ENCODE data around the gene HNRNPA1. TPM values are rescaled to one million over a fixed set of nuclear protein-coding genes. Genes with fewer than 3 reads are reported as not detected.
"Not testable (repeated sequence)": the region's sequence is repeated elsewhere in the genome, so short reads cannot be mapped to it uniquely, and the experiment has no call there.

The HNRNPA1 gene
- total RNA-seq, 1 experiment from 2014 or later, result 1,116 TPM

- intact Hi-C loops (cut with micrococcal nuclease; ENCODE audit: unreplicated experiment), result no loop called here
Observed at GRCh38 chr12:54306925-54307741, 26.6 kb downstream of the HNRNPA1 start.

DNA sequence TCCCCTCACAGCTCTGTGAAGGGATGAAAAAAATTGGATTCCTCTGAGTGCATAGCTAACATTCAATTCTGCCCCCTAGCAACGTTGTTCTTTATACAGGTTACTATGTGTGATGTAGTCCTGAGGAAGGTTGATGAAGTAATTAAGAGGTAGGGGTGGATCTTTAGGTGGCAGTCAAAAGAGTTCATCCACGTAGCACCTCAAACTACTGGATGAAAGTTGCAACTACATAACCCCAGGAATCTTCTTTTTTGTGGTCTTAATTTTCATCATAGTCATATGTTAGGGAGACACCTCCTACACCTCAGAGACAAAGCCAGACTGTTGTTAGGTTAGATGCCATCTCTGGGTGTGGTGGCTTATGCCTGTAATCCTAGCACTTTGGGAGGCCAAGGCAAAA lies 30.5 kb downstream of the HNRNPA1 start:
- no peak overlapping the region for H3K4me3 ChIP-seq
- no peak overlapping the region for H3K4me2 ChIP-seq
- H4K20me1 ChIP-seq (ENCODE audit: insufficient read depth), result no peaks in the 10 kb centered on the region
- H3K36me3 ChIP-seq (ENCODE audit: low read depth), result no peaks in the 10 kb centered on the region
- TF ChIP-seq EZH2 (IDR thresholded peaks at IDR 0.05; ENCODE audit: low read depth), result no peak
- TF ChIP-seq CTCF (conservative IDR thresholded peaks at IDR 0.05), result no peak
- no peaks in the 10 kb centered on the region for H3K27me3 ChIP-seq (ENCODE audit: insufficient read depth, low read depth)
- ChIA-PET CTCF (no interaction called here), POLR2A (ENCODE audit: unreplicated experiment) (interaction anchor here (0.6 kb wide), 1 partner anchor 53 kb away, joined by 3 read pairs; no protein-coding TSS in a partner anchor)
- no peaks in the 10 kb centered on the region for H3K9me3 ChIP-seq (ENCODE audit: insufficient read depth, low read depth)
- no peaks in the 10 kb centered on the region for H3K79me2 ChIP-seq (ENCODE audit: low read depth)
- H3F3A ChIP-seq (ENCODE audit: insufficient read depth, low read depth), result peaks cover 20% of the 10 kb centered on the region; the same call in 1 of the 2 replicates
- no peaks in the 10 kb centered on the region for H3K9me2 ChIP-seq (ENCODE audit: insufficient read depth)
- peak in 1 of 2 experiments; percentile 54 for DNase-seq
- intact Hi-C loops (cut with micrococcal nuclease; ENCODE audit: unreplicated experiment), result no loop called here
- H3K27ac ChIP-seq, result no peak overlapping the region
- H3K4me1 ChIP-seq (replicated peaks; ENCODE audit: insufficient read depth), result peaks cover 16% of the 10 kb centered on the region
- H2AFZ ChIP-seq, result no peak overlapping the region
- BruUV-seq (replicated peaks), result no TSS peak

More at GRCh38 chr12:54306925-54307741, 26.6 kb downstream of the HNRNPA1 start:
- no peaks in the 10 kb centered on the region for H3K79me2 ChIP-seq (ENCODE audit: low read depth)
- no peaks in the 10 kb centered on the region for H4K20me1 ChIP-seq (ENCODE audit: insufficient read depth)
- peak; percentile 92 to 97 for DNase-seq
- no peaks in the 10 kb centered on the region for H3K27me3 ChIP-seq (ENCODE audit: insufficient read depth, low read depth)
- H3K4me2 ChIP-seq, result peak overlapping the region; percentile 40; the same call in 1 of the 2 replicates
- no peaks in the 10 kb centered on the region for H3K9me3 ChIP-seq (ENCODE audit: insufficient read depth, low read depth)
- no peaks in the 10 kb centered on the region for H3K36me3 ChIP-seq (ENCODE audit: low read depth)
- BruUV-seq (replicated peaks), result no TSS peak
- H3K4me1 ChIP-seq (replicated peaks; ENCODE audit: insufficient read depth), result peaks cover 34% of the 10 kb centered on the region
- TF ChIP-seq EZH2 (IDR thresholded peaks at IDR 0.05; ENCODE audit: low read depth), result no peak
- no peak for TF ChIP-seq CTCF (conservative IDR thresholded peaks at IDR 0.05)
- no peak overlapping the region for H3K4me3 ChIP-seq
- no peak overlapping the region for H3K27ac ChIP-seq
- H2AFZ ChIP-seq, result no peak overlapping the region
- H3F3A ChIP-seq (ENCODE audit: insufficient read depth, low read depth), result peaks cover 30% of the 10 kb centered on the region; the same call in 1 of the 2 replicates
- POLR2A ChIA-PET (ENCODE audit: unreplicated experiment), result interaction anchor here (0.6 kb wide), 1 partner anchor 275 kb away, joined by 8 read pairs; no protein-coding TSS in a partner anchor
- CTCF ChIA-PET, result interaction anchor here (0.5 to 0.6 kb wide), 5 partner anchors 18 to 182 kb away, joined by 3 to 11 read pairs (median 4); partner anchors contain the start of genes CBX5 and COPZ1
- H3K9me2 ChIP-seq (ENCODE audit: insufficient read depth), result no peaks in the 10 kb centered on the region

DNA sequence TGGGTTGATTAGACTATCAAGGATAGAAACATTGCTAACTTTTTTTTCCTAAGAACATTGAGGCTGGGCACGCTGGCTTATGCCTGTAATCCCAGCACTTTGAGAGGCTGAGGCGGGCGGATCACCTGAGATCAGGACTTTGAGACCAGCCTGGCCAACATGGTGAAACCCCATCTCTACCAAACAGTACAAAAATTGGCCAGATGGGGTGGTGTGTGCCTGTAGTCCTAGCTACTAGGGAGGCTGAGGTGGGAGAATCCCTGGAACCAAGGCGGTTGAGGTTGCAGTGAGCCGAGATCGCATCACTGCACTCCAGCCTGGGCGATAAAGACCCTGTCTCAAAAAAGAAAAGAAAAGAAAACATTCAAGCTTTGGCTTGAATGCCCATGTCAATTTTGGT lies 31.8 kb downstream of the HNRNPA1 start:
- H3K4me2 ChIP-seq; intact Hi-C loops (cut with micrococcal nuclease; ENCODE audit: unreplicated experiment); H3K4me3 ChIP-seq; POLR2A ChIA-PET (ENCODE audit: unreplicated experiment); H4K20me1 ChIP-seq (ENCODE audit: insufficient read depth); H3K79me2 ChIP-seq (ENCODE audit: low read depth); H3K4me1 ChIP-seq (replicated peaks; ENCODE audit: insufficient read depth); H3K27ac ChIP-seq; BruUV-seq (replicated peaks); H2AFZ ChIP-seq; H3K36me3 ChIP-seq (ENCODE audit: low read depth); DNase-seq; H3K9me3 ChIP-seq (ENCODE audit: insufficient read depth, low read depth); H3K9me2 ChIP-seq (ENCODE audit: insufficient read depth); H3K27me3 ChIP-seq (ENCODE audit: insufficient read depth, low read depth); CTCF ChIA-PET: not testable (repeated sequence)
- peaks cover 13% of the 10 kb centered on the region; the same call in 1 of the 2 replicates for H3F3A ChIP-seq (ENCODE audit: insufficient read depth, low read depth)
